A673 (cell line): Measurements from ENCODE around the gene OBSCN.

Experiments used
- EZH2 ChIP-seq: fragments of 200-600 bp; sonication (generic); IDR thresholded peaks from 2 replicates; pipeline ENCODE4 v1.6.1; 2017; ENCODE audit warnings: borderline replicate concordance, low read depth, mild to moderate bottlenecking, mixed read lengths, antibody characterized with exemption, low read length; ENCODE audit not compliant: poor library complexity, severe bottlenecking
- TF ChIP-seq, protein P1 (sequence below): fragments of 300-800, 200-600 bp; sonication (generic); conservative IDR thresholded peaks from 2 replicates; pipeline ENCODE4 v1.5.1; 2017; ENCODE audit warnings: low read depth, mild to moderate bottlenecking, antibody characterized with exemption, low read length, moderate library complexity, mixed read lengths

DNA sequence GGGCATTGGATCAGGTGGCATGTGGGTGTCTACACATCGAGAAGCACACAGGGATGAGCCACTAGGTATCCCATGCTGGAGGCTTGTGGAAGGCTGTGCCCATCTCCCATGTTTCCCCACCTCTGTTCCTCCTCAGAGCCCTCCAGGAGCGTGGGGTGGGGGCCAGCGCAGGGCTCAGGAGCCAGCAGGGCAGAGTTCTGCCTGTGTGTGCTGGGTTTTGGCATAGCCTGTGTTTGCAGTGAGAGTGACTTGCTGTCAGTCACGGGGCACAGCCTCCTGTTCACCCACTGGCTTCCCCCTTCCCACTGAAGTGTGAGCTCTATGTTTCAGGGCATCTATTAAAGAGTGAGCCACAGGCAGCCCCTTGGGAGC lies 31.8 kb upstream of the OBSCN start:
- TF ChIP-seq, protein P1, sequence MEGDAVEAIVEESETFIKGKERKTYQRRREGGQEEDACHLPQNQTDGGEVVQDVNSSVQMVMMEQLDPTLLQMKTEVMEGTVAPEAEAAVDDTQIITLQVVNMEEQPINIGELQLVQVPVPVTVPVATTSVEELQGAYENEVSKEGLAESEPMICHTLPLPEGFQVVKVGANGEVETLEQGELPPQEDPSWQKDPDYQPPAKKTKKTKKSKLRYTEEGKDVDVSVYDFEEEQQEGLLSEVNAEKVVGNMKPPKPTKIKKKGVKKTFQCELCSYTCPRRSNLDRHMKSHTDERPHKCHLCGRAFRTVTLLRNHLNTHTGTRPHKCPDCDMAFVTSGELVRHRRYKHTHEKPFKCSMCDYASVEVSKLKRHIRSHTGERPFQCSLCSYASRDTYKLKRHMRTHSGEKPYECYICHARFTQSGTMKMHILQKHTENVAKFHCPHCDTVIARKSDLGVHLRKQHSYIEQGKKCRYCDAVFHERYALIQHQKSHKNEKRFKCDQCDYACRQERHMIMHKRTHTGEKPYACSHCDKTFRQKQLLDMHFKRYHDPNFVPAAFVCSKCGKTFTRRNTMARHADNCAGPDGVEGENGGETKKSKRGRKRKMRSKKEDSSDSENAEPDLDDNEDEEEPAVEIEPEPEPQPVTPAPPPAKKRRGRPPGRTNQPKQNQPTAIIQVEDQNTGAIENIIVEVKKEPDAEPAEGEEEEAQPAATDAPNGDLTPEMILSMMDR = no peak
- no peak for TF ChIP-seq EZH2
